Keratinocyte (primary cell): ENCODE results near the gene ATF6. TPM values are rescaled to one million over a fixed set of nuclear protein-coding genes. Genes with fewer than 3 reads are reported as not detected.

ENCODE experiments used
- DNase-seq: peaks from one replicate; pipeline ENCODE4 v3.0.0-alpha.2; 2011; ENCODE audit warnings: low read depth, missing footprints, low spot score
- FAIRE-seq: peaks from 2 replicates; lab custom pipeline; 2011; peaks lifted over from hg19 to GRCh38; lab: Jason Lieb, UNC
- H2AFZ ChIP-seq: 2 replicates; pipeline ENCODE4 v1.6.0; 2012; ENCODE audit warnings: low read length, control low read depth, inconsistent platforms; ENCODE audit not compliant: control insufficient read depth
- H3K27ac ChIP-seq: 2 replicates; pipeline ENCODE4 v1.5.1; 2011; ENCODE audit warnings: low read length; ENCODE audit not compliant: control insufficient read depth, insufficient read depth
- H3K27me3 ChIP-seq: 3 replicates; pipeline ENCODE4 v1.6.0; 2011; ENCODE audit warnings: low read length; ENCODE audit not compliant: control insufficient read depth, insufficient read depth; ENCODE audit errors: extremely low read depth
- H3K36me3 ChIP-seq, 2 experiments: 2 replicates in 1 of 2; 3 replicates in 1 of 2; pipeline ENCODE4 v1.5.1; 2011; ENCODE audit warnings: low read length in 2 of 2, mild to moderate bottlenecking in 1 of 2; ENCODE audit not compliant: control insufficient read depth in 2 of 2, insufficient read depth in 2 of 2; ENCODE audit errors: extremely low read depth in 1 of 2
- H3K4me1 ChIP-seq: 3 replicates; pipeline ENCODE4 v1.5.1; 2011; ENCODE audit warnings: low read length; ENCODE audit not compliant: control insufficient read depth, insufficient read depth; ENCODE audit errors: extremely low read depth
- H3K4me2 ChIP-seq: 3 replicates; pipeline ENCODE4 v1.6.0; 2011; ENCODE audit warnings: low read depth, low read length; ENCODE audit not compliant: control insufficient read depth, insufficient read depth; ENCODE audit errors: extremely low read depth
- H3K4me3 ChIP-seq, 3 experiments: fragments of 200-600 bp in 1 of 3; sonication (generic) in 1 of 3; 2 replicates in 2 of 3; 3 replicates in 1 of 3; pipeline ENCODE4 v1.5.1; 2011 to 2016; ENCODE audit warnings: low read length in 3 of 3, mild to moderate bottlenecking in 3 of 3, control low read depth in 2 of 3, inconsistent platforms in 1 of 3, low read depth in 1 of 3, mixed read lengths in 1 of 3, mixed run types in 1 of 3, moderate library complexity in 1 of 3; ENCODE audit not compliant: control insufficient read depth in 2 of 3, insufficient read depth in 2 of 3; ENCODE audit errors: extremely low read depth in 1 of 3
- H3K79me2 ChIP-seq: 2 replicates; pipeline ENCODE4 v1.6.0; 2012; ENCODE audit warnings: low read length; ENCODE audit not compliant: control insufficient read depth, insufficient read depth
- H3K9ac ChIP-seq: 3 replicates; pipeline ENCODE4 v1.6.0; 2011; ENCODE audit warnings: low read length; ENCODE audit not compliant: control insufficient read depth, insufficient read depth; ENCODE audit errors: extremely low read depth
- H3K9me1 ChIP-seq: 3 replicates; pipeline ENCODE4 v1.6.0; 2011; ENCODE audit warnings: low read length; ENCODE audit not compliant: control insufficient read depth, insufficient read depth; ENCODE audit errors: extremely low read depth
- H3K9me3 ChIP-seq: 2 replicates; pipeline ENCODE4 v1.5.1; 2012; ENCODE audit warnings: low read depth, low read length; ENCODE audit not compliant: control insufficient read depth
- H4K20me1 ChIP-seq: 3 replicates; pipeline ENCODE4 v1.6.0; 2011; ENCODE audit warnings: low read length; ENCODE audit not compliant: control insufficient read depth, insufficient read depth; ENCODE audit errors: extremely low read depth
- CTCF ChIP-seq, 3 experiments: IDR thresholded peaks in 1 of 3; conservative IDR thresholded peaks in 1 of 3; optimal IDR thresholded peaks in 1 of 3; 2 replicates in 2 of 3; 3 replicates in 1 of 3; pipeline versions ENCODE3 to v1.5.1; 2011; ENCODE audit warnings: low read length in 3 of 3, mild to moderate bottlenecking in 3 of 3, moderate library complexity in 2 of 3, control low read depth in 1 of 3, inconsistent platforms in 1 of 3; ENCODE audit not compliant: insufficient read depth in 2 of 3; ENCODE audit errors: extremely low read depth in 1 of 3
- EZH2 ChIP-seq: IDR thresholded peaks from one replicate; pipeline ENCODE4 v1.6.1; 2012; ENCODE audit warnings: inconsistent platforms, mild to moderate bottlenecking, low read length, moderate library complexity
- dilution Hi-C: fragments of 300-500 bp; cut with MboI; formaldehyde crosslinking; loops from one replicate; pipeline ENCODE4 v1.7.0; 2020; ENCODE audit warnings: low sequenced_read_pairs; ENCODE audit not compliant: extremely low pct_ligation_motif_present
- polyA plus RNA-seq, 5 experiments: library from polyadenylated mRNA; depleted of rRNA in 3 of 5; stranded (reverse) in 3 of 5; stranded (forward) in 1 of 5; unstranded in 1 of 5; fragments of >200 nt; gene quantifications; 1 replicate in 1 of 5; 2 replicates in 3 of 5; 3 replicates in 1 of 5; pipeline versions ENCODE4 v1.2.1 to v1.2.3, GENCODE V29; 2011 to 2012; ENCODE audit warnings: missing spikeins in 2 of 5, low read depth in 1 of 5, low replicate concordance in 1 of 5

The ATF6 gene
- polyA plus RNA-seq, 1 donor (not counting 4 experiments of a cell fraction or from before 2014, with no cell fraction given), result 19.7 TPM

GRCh38 chr1:161743231-161743630 lies 22.9 kb upstream of the ATF6 start:
- peaks cover 4% of the 10 kb centered on the region for H3K4me1 ChIP-seq
- dilution Hi-C loops, result no loop called here
- no peak for FAIRE-seq
- no peak overlapping the region for H3K9ac ChIP-seq
- H3K36me3 ChIP-seq, result no peaks in the 10 kb centered on the region
- TF ChIP-seq EZH2 (no peak), CTCF (optimal IDR thresholded peaks at IDR 0.05 in 1 of 3, IDR thresholded peaks at IDR 0.05 in 1 of 3, conservative IDR thresholded peaks at IDR 0.05 in 1 of 3; ENCODE audit: extremely low read depth in 1 of 3, insufficient read depth in 2 of 3, low read length in 3 of 3) (no peak)
- H3K9me1 ChIP-seq, result no peaks in the 10 kb centered on the region
- no peaks in the 10 kb centered on the region for H3K9me3 ChIP-seq
- H3K4me2 ChIP-seq, result no peak overlapping the region
- H2AFZ ChIP-seq, result no peak overlapping the region
- no peak overlapping the region for H3K4me3 ChIP-seq
- no peaks in the 10 kb centered on the region for H3K27me3 ChIP-seq
- no peaks in the 10 kb centered on the region for H4K20me1 ChIP-seq
- DNase-seq, result no peak
- H3K27ac ChIP-seq, result peak overlapping the region; percentile 54
- no peaks in the 10 kb centered on the region for H3K79me2 ChIP-seq

- no peak for FAIRE-seq
These were observed 18.3 kb upstream of the ATF6 start for GRCh38 chr1:161747801-161748200.

More at GRCh38 chr1:161747801-161748200, 18.3 kb upstream of the ATF6 start:
- DNase-seq, result no peak
- Histone ChIP-seq H3K9ac (no peak overlapping the region), H3K9me1 (no peaks in the 10 kb centered on the region), H3K4me2 (no peak overlapping the region), H3K4me3 (no peak overlapping the region), H4K20me1 (no peaks in the 10 kb centered on the region), H3K79me2 (peaks cover 23% of the 10 kb centered on the region), H3K36me3 (peaks cover 0 to 5% of the 10 kb centered on the region in 2 experiments), H3K4me1 (peaks cover 18% of the 10 kb centered on the region), H2AFZ (no peak overlapping the region), H3K27me3 (no peaks in the 10 kb centered on the region), H3K9me3 (no peaks in the 10 kb centered on the region), H3K27ac (no peak overlapping the region)
- TF ChIP-seq CTCF (optimal IDR thresholded peaks at IDR 0.05 in 1 of 3, IDR thresholded peaks at IDR 0.05 in 1 of 3, conservative IDR thresholded peaks at IDR 0.05 in 1 of 3; ENCODE audit: extremely low read depth in 1 of 3, insufficient read depth in 2 of 3, low read length in 3 of 3), result no peak
- TF ChIP-seq EZH2, result no peak
- dilution Hi-C loops, result no loop called here
